Adrenal gland (tissue), 12 donors: ENCODE results near the gene RGS12. TPM values are rescaled to one million over a fixed set of nuclear protein-coding genes. Genes with fewer than 3 reads are reported as not detected.

Experiments used
- DNase-seq, 7 donors: peaks; one replicate each; pipeline ENCODE4 v3.0.0-alpha.2; 2019 to 2020
- H3K27ac ChIP-seq, 5 donors: fragments of 200-600 bp; sonication (generic) in 4 of 5; 1 replicate in 3 of 5; 2 replicates in 2 of 5; pipeline versions ENCODE4 v1.5.1 to v1.8.0; 2016 to 2020; ENCODE audit warnings: mild to moderate bottlenecking in 1 of 5
- H3K27me3 ChIP-seq: fragments of 200-600 bp; 2 replicates; pipeline ENCODE4 v1.8.0; 2021
- H3K36me3 ChIP-seq, 2 donors: fragments of 200-600 bp; replicated peaks in 1 of 2; 1 replicate in 1 of 2; 2 replicates in 1 of 2; pipeline versions ENCODE4 v1.5.1 to v1.8.0; 2018 to 2022
- H3K4me1 ChIP-seq, 2 donors: fragments of 200-600 bp; replicated peaks in 1 of 2; 1 replicate in 1 of 2; 2 replicates in 1 of 2; pipeline versions ENCODE4 v1.5.1 to v1.8.0; 2018 to 2021
- H3K4me3 ChIP-seq, 4 donors: fragments of 200-600 bp; sonication (generic) in 3 of 4; one replicate each; pipeline ENCODE4 v1.5.1; 2016 to 2018
- H3K9me3 ChIP-seq, 3 donors: fragments of 200-600 bp; sonication (generic) in 1 of 3; replicated peaks in 1 of 3; 1 replicate in 2 of 3; 2 replicates in 1 of 3; pipeline versions ENCODE4 v1.5.1 to v1.8.0; 2016 to 2021
- POLR2A ChIP-seq, 2 donors: fragments of 450-650 bp; IDR thresholded peaks; one replicate each; pipeline ENCODE4 v1.6.1; 2017; ENCODE audit warnings: antibody characterized with exemption in 2 of 2, mild to moderate bottlenecking in 2 of 2, moderate library complexity in 1 of 2
- WGBS, 4 donors: extraction: QIAGEN DNeasy Blood & Tissue Kit in 2 of 4; methylation state at CpG; one replicate each; pipeline versions ENCODE4 v1.1.5 to v1.1.7; 2013 to 2017; 5-methylcytosine and 5-hydroxymethylcytosine counted together
- intact Hi-C, 2 donors: fragments of 100-400 bp; cut with DNase I; formaldehyde crosslinking; loops; one replicate each; pipeline versions ENCODE4 v1.14.1 to v1.15.0; 2022 to 2023
- polyA plus RNA-seq, 3 donors: library from polyadenylated mRNA; stranded (reverse); fragments of 200-250 nt in 2 of 3; fragments of 350-450 nt in 1 of 3; fragmentation: Illumina TruSeq in 1 of 3; extraction: RNeasy Lipid Tissue Mini Kit (QIAGEN cat#74804) in 1 of 3; gene quantifications; one replicate each; pipeline ENCODE4 v1.2.3, GENCODE V29; 2013 to 2014
- total RNA-seq, 9 donors: library from RNA; depleted of rRNA in 4 of 9; stranded (reverse); fragments of >200 nt in 4 of 9; fragments of 120-200 nt in 1 of 9; fragmentation: NEBNext Ultra II Directional in 1 of 9; extraction: Animal tissue kit (Norgen Biotek cat#: 25700) in 1 of 9; gene quantifications; one replicate each; pipeline versions ENCODE4 v1.1.0 to v1.2.4, GENCODE V29; 2013 to 2023
- TF ChIP-seq, protein P1 (sequence below), 6 experiments: fragments of 450-650 bp in 4 of 6; fragments of 200-600 bp in 2 of 6; sonication (generic) in 1 of 6; IDR thresholded peaks; 1 replicate in 5 of 6; 2 replicates in 1 of 6; pipeline versions ENCODE4 v1.5.1 to v1.8.0; 2016 to 2021; ENCODE audit warnings: antibody characterized with exemption in 6 of 6, mild to moderate bottlenecking in 2 of 6, moderate library complexity in 1 of 6
- donor health status: healthy with polysubstance abuse.
- donor health status: Bipolar disorder and iron deficiency.
- donor health status: DM: yes; HTN: yes; CAD: no.
- donor health status: DM: no; HTN: no; CAD: no.
- donor health status: DM: no; HTN: no; CAD: no.
- donor health status: DM: yes; HTN: yes; CAD: no.

RGS12 gene
- total and polyA plus RNA-seq, 12 donors = 8.2 to 73.9 (median 21.9) TPM

GRCh38 chr4:3320361-3321023 lies 27.7 kb downstream of the RGS12 start:
- Histone ChIP-seq H3K9me3 (no peaks in the 10 kb centered on the region), H3K4me1 (peaks cover 8 to 17% of the 10 kb centered on the region in 2 donors), H3K4me3 (no peak overlapping the region), H3K36me3 (peaks cover 0 to 9% of the 10 kb centered on the region in 2 donors), H3K27ac (no peak overlapping the region), H3K27me3 (no peaks in the 10 kb centered on the region)
- intact Hi-C loops = no loop called here
- DNase-seq = peak in 5 of 7 donors; percentile 14 to 47 (median 21)
- 78 to 91% (median 85%) methylated on average over 6 to 21 of the region's 21 CpGs for WGBS, 4 donors
- no peak for TF ChIP-seq POLR2A (IDR thresholded peaks at IDR 0.05)
- TF ChIP-seq, protein P1, sequence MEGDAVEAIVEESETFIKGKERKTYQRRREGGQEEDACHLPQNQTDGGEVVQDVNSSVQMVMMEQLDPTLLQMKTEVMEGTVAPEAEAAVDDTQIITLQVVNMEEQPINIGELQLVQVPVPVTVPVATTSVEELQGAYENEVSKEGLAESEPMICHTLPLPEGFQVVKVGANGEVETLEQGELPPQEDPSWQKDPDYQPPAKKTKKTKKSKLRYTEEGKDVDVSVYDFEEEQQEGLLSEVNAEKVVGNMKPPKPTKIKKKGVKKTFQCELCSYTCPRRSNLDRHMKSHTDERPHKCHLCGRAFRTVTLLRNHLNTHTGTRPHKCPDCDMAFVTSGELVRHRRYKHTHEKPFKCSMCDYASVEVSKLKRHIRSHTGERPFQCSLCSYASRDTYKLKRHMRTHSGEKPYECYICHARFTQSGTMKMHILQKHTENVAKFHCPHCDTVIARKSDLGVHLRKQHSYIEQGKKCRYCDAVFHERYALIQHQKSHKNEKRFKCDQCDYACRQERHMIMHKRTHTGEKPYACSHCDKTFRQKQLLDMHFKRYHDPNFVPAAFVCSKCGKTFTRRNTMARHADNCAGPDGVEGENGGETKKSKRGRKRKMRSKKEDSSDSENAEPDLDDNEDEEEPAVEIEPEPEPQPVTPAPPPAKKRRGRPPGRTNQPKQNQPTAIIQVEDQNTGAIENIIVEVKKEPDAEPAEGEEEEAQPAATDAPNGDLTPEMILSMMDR (IDR thresholded peaks at IDR 0.05) = no peak

- H3K36me3 ChIP-seq = peaks cover 0 to 9% of the 10 kb centered on the region in 2 donors
- intact Hi-C loops = no loop called here
- H3K4me3 ChIP-seq = no peak overlapping the region
- H3K4me1 ChIP-seq = peaks cover 8 to 17% of the 10 kb centered on the region in 2 donors
- 49 to 67% (median 66%) methylated on average over 6 to 14 of the region's 14 CpGs for WGBS, 4 donors
- H3K9me3 ChIP-seq = no peaks in the 10 kb centered on the region
- TF ChIP-seq, protein P1 (IDR thresholded peaks at IDR 0.05) = no peak
- TF ChIP-seq POLR2A (IDR thresholded peaks at IDR 0.05) = no peak
- peak; percentile 40 to 70 (median 63) for DNase-seq
- H3K27me3 ChIP-seq = no peaks in the 10 kb centered on the region
- H3K27ac ChIP-seq = peak overlapping the region in 2 of 5 donors; percentile 16 to 80
Observed at GRCh38 chr4:3321295-3321889, 28.6 kb downstream of the RGS12 start.

- DNase-seq = peak in 5 of 7 donors; percentile 22 to 53 (median 37)
- Histone ChIP-seq H3K4me3 (no peak overlapping the region), H3K36me3 (peaks cover 0 to 4% of the 10 kb centered on the region in 2 donors), H3K9me3 (no peaks in the 10 kb centered on the region), H3K27me3 (no peaks in the 10 kb centered on the region), H3K4me1 (peaks cover 8 to 17% of the 10 kb centered on the region in 2 donors), H3K27ac (peak overlapping the region in 2 of 5 donors; percentile 16 to 80)
- TF ChIP-seq, protein P1 (IDR thresholded peaks at IDR 0.05) = no peak
- no peak for TF ChIP-seq POLR2A (IDR thresholded peaks at IDR 0.05)
- WGBS, 4 donors = 50 to 67% (median 55%) methylated on average over 8 to 10 of the region's 10 CpGs
- intact Hi-C loops = no loop called here
Observed at GRCh38 chr4:3322059-3322550, 29.3 kb downstream of the RGS12 start.

DNA sequence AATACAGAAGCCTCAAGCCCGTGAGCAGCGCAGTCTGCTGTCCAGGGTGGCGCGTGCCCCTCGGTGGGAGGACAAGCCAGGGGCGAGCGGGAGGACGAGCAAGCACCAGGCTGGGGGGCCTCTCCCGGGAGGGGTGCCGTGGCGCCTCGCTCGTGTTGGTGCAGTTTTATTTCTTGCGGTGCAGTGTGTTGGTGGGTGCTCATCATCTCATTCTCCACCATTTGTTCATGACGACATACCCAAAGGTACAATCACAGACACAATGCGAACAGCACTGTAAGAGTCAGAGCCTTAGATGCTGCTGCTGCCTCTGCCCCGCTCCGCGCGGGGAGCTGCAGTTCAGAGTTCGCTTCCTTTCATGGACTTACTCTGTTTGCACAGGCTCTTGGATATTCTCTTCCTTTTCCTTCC lies 30.3 kb downstream of the RGS12 start:
- intact Hi-C loops = no loop called here
- DNase-seq = peak in 3 of 7 donors; percentile 13 to 35 (median 14)
- Histone ChIP-seq H3K9me3 (no peaks in the 10 kb centered on the region), H3K27me3 (no peaks in the 10 kb centered on the region), H3K27ac (no peak overlapping the region), H3K36me3 (no peaks in the 10 kb centered on the region), H3K4me3 (no peak overlapping the region), H3K4me1 (peaks cover 8 to 17% of the 10 kb centered on the region in 2 donors)
- WGBS, 4 donors = 92 to 95% (median 94%) methylated on average over 10 to 21 of the region's 21 CpGs
- TF ChIP-seq POLR2A (IDR thresholded peaks at IDR 0.05) = no peak
- TF ChIP-seq, protein P1 (IDR thresholded peaks at IDR 0.05) = no peak
